Brain microvascular endothelial cell (primary cell): ENCODE results near the gene SYT7.
A peak's percentile ranks its signal among the peaks of the same experiment; 100 is the strongest.

Source experiments
- DNase-seq: peaks from one replicate; pipeline ENCODE4 v3.0.0-alpha.2; 2020
- H3K27ac ChIP-seq: fragments of 250-450 bp; sonication (Bioruptor Pico); 2 replicates; pipeline ENCODE4 v1.5.1; 2020; ENCODE audit warnings: mild to moderate bottlenecking, moderate library complexity
- H3K27me3 ChIP-seq: fragments of 250-450 bp; sonication (Bioruptor Pico); replicated peaks from 2 replicates; pipeline ENCODE4 v1.5.1; 2020; ENCODE audit warnings: mild to moderate bottlenecking
- H3K36me3 ChIP-seq: fragments of 250-450 bp; sonication (Bioruptor Pico); replicated peaks from 2 replicates; pipeline ENCODE4 v1.5.1; 2020; ENCODE audit warnings: mild to moderate bottlenecking
- H3K4me3 ChIP-seq: 2 replicates; pipeline ENCODE4 v1.5.1; 2011; ENCODE audit warnings: low read depth, mild to moderate bottlenecking, control low read depth, low read length, moderate library complexity
- CTCF ChIP-seq: IDR thresholded peaks from 2 replicates; pipeline ENCODE4 v1.5.1; 2011; ENCODE audit warnings: low read depth, mild to moderate bottlenecking, moderate library complexity, low read length, control low read depth, inconsistent platforms; ENCODE audit errors: missing control alignments
- in situ Hi-C: cut with HindIII; loops from 2 replicates; pipeline ENCODE4 v1.10.0; 2017; ENCODE audit warnings: low sequenced_read_pairs, low pct_ligation_motif_present

The SYT7 gene

GRCh38 chr11:61477727-61478148 lies 103.1 kb downstream of the SYT7 start:
- no peak for DNase-seq
- no peaks in the 10 kb centered on the region for H3K36me3 ChIP-seq
- peak; percentile 93 for TF ChIP-seq CTCF
- no peak overlapping the region for H3K4me3 ChIP-seq
- no peak overlapping the region for H3K27ac ChIP-seq
- H3K27me3 ChIP-seq = no peaks in the 10 kb centered on the region
- in situ Hi-C loops = no loop called here

- in situ Hi-C loops = no loop called here
- Histone ChIP-seq H3K4me3 (no peak overlapping the region), H3K27ac (no peak overlapping the region), H3K36me3 (no peaks in the 10 kb centered on the region), H3K27me3 (no peaks in the 10 kb centered on the region)
- TF ChIP-seq CTCF = no peak
- no peak for DNase-seq
These were observed 103.8 kb downstream of the SYT7 start for GRCh38 chr11:61477126-61477525.

GRCh38 chr11:61476371-61476770 lies 104.5 kb downstream of the SYT7 start:
- in situ Hi-C loops = no loop called here
- Histone ChIP-seq H3K27me3 (no peaks in the 10 kb centered on the region), H3K4me3 (no peak overlapping the region), H3K36me3 (no peaks in the 10 kb centered on the region), H3K27ac (no peak overlapping the region)
- no peak for TF ChIP-seq CTCF
- DNase-seq = no peak

- H3K4me3 ChIP-seq = no peak overlapping the region
- in situ Hi-C loops = no loop called here
- TF ChIP-seq CTCF = no peak
- DNase-seq = no peak
- no peak overlapping the region for H3K27ac ChIP-seq
- no peaks in the 10 kb centered on the region for H3K36me3 ChIP-seq
- no peaks in the 10 kb centered on the region for H3K27me3 ChIP-seq
These were observed 105.4 kb downstream of the SYT7 start for GRCh38 chr11:61475433-61475832.

- Histone ChIP-seq H3K27me3 (no peaks in the 10 kb centered on the region), H3K36me3 (no peaks in the 10 kb centered on the region), H3K27ac (no peak overlapping the region), H3K4me3 (no peak overlapping the region)
- TF ChIP-seq CTCF = no peak
- in situ Hi-C loops = no loop called here
- no peak for DNase-seq
These were observed 106.7 kb downstream of the SYT7 start for GRCh38 chr11:61474013-61474643.
